Measurements from ENCODE around the gene ATRN.

ATRN gene

GRCh38 chr20:3433744-3434143 lies 37.1 kb upstream of the ATRN start:
- no peak for DNase-seq (ENCODE audit: low read depth)
- H3K4me3 ChIP-seq (ENCODE audit: low read length), result no peak overlapping the region
- TF ChIP-seq, protein P1, sequence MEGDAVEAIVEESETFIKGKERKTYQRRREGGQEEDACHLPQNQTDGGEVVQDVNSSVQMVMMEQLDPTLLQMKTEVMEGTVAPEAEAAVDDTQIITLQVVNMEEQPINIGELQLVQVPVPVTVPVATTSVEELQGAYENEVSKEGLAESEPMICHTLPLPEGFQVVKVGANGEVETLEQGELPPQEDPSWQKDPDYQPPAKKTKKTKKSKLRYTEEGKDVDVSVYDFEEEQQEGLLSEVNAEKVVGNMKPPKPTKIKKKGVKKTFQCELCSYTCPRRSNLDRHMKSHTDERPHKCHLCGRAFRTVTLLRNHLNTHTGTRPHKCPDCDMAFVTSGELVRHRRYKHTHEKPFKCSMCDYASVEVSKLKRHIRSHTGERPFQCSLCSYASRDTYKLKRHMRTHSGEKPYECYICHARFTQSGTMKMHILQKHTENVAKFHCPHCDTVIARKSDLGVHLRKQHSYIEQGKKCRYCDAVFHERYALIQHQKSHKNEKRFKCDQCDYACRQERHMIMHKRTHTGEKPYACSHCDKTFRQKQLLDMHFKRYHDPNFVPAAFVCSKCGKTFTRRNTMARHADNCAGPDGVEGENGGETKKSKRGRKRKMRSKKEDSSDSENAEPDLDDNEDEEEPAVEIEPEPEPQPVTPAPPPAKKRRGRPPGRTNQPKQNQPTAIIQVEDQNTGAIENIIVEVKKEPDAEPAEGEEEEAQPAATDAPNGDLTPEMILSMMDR (conservative IDR thresholded peaks at IDR 0.05; ENCODE audit: low read depth, low read length), result no peak

DNA sequence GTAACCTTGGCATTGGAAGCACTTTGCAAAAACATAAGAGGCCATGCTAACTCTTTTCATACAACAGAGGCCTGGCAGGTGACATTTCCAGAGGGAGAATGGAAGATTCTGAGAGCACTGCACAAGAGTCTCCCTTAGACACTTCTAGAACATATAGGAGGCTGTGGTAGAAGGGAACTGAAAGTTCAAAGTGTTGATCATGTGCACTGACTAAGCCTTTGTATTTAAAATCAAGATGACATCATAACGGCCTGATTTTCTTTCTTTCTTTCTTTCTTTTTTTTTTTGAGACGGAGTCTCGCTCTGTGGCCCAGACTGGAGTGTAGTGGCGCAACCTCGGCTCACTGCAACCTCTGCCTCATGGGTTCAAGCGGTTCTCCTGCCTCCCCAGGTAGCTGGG lies 36.6 kb upstream of the ATRN start:
- H3K4me3 ChIP-seq (ENCODE audit: low read length), result no peak overlapping the region
- TF ChIP-seq, protein P1 (conservative IDR thresholded peaks at IDR 0.05; ENCODE audit: low read depth, low read length), result no peak
- no peak for DNase-seq (ENCODE audit: low read depth)

GRCh38 chr20:3436864-3437574 lies 33.8 kb upstream of the ATRN start:
- TF ChIP-seq, protein P1 (conservative IDR thresholded peaks at IDR 0.05; ENCODE audit: low read depth, low read length), result no peak
- no peak for DNase-seq (ENCODE audit: low read depth)
- no peak overlapping the region for H3K4me3 ChIP-seq (ENCODE audit: low read length)

DNA sequence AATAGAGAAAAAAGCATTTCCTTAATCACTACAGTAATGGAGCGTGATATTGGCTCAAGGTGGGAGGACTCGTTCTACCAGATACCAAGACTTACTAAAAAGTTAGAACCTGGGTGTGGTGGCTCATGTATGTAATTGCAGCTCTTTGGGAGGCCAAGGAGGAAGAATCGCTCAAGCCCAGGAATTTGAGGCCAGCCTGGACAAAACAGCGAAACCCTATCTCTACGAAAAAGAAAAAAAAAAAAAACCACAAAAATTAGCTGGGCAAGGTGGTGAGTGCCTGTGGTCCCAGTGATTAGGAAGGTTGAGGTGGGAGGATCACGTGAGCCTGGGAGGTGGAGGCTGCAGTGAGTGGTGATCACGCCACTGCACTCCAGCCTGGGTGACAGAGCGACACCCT lies 24.0 kb upstream of the ATRN start:
- TF ChIP-seq, protein P1 (conservative IDR thresholded peaks at IDR 0.05; ENCODE audit: low read depth, low read length), result no peak
- H3K4me3 ChIP-seq (ENCODE audit: low read length), result no peak overlapping the region
- no peak for DNase-seq (ENCODE audit: low read depth)

GRCh38 chr20:3447321-3447720 lies 23.5 kb upstream of the ATRN start:
- TF ChIP-seq, protein P1 (conservative IDR thresholded peaks at IDR 0.05; ENCODE audit: low read depth, low read length), result no peak
- DNase-seq (ENCODE audit: low read depth), result no peak
- no peak overlapping the region for H3K4me3 ChIP-seq (ENCODE audit: low read length)

DNA sequence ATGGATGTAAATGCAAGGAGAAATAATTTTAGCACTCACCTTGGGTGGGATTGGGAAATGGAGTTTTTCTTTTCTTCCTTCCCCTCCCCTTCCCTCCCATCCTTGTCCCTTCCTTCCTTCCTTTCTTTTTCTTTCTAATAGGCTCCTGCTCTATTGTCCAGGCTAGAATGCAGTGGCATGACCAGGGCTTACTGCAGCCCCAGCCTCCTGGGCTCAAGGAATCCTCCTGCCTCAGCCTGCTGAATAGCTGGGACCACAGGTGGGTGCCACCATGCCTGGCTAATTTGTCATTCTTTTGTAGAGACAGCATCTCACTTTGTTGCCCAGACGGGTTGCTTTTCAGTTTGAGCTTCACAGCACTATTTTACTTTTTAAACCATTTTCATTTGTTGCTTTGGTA lies 21.5 kb upstream of the ATRN start:
- H3K4me3 ChIP-seq (ENCODE audit: low read length), result no peak overlapping the region
- DNase-seq (ENCODE audit: low read depth), result no peak
- TF ChIP-seq, protein P1 (conservative IDR thresholded peaks at IDR 0.05; ENCODE audit: low read depth, low read length), result no peak

- TF ChIP-seq, protein P1 (conservative IDR thresholded peaks at IDR 0.05; ENCODE audit: low read depth, low read length), result no peak
- DNase-seq (ENCODE audit: low read depth), result no peak
- no peak overlapping the region for H3K4me3 ChIP-seq (ENCODE audit: low read length)
Measured at GRCh38 chr20:3452136-3452535, 18.7 kb upstream of the ATRN start.

Measured in retinal pigment epithelial cell (primary cell).